GM12878 (cell line): ENCODE data around the gene TMEM217.

Experiments used
- ATF3 ChIP-seq: IDR thresholded peaks from 2 replicates; pipeline ENCODE4 v1.6.1; 2011; ENCODE audit warnings: low read depth, mild to moderate bottlenecking, low read length, moderate library complexity, borderline replicate concordance; ENCODE audit errors: extremely low read depth
- CTCF ChIP-seq, 3 experiments: IDR thresholded peaks in 2 of 3; conservative IDR thresholded peaks in 1 of 3; 2 replicates each; pipeline ENCODE4 v1.5.1; 2011; ENCODE audit warnings: low read depth in 3 of 3, low read length in 3 of 3, mild to moderate bottlenecking in 3 of 3, control low read depth in 2 of 3, moderate library complexity in 2 of 3, inconsistent platforms in 1 of 3, mixed read lengths in 1 of 3; ENCODE audit not compliant: control insufficient read depth in 2 of 3, insufficient read depth in 1 of 3; ENCODE audit errors: extremely low read depth in 1 of 3
- EP300 ChIP-seq, 2 experiments: fragments of 150-350 bp in 1 of 2; IDR thresholded peaks; 2 replicates each; pipeline ENCODE4 v1.6.1; 2011 to 2012; ENCODE audit warnings: low read depth in 2 of 2, low read length in 2 of 2, borderline replicate concordance in 1 of 2, improper control_type of control experiment in 1 of 2, inconsistent platforms in 1 of 2; ENCODE audit not compliant: control insufficient read depth in 1 of 2
- IKZF1 ChIP-seq: fragments of 450-650 bp; conservative IDR thresholded peaks from 2 replicates; pipeline ENCODE4 v1.6.1; 2017; ENCODE audit warnings: antibody characterized with exemption, mild to moderate bottlenecking
- POLR2AphosphoS5 ChIP-seq: IDR thresholded peaks from 2 replicates; pipeline ENCODE4 v1.6.1; 2011; ENCODE audit warnings: mild to moderate bottlenecking, low read length, inconsistent platforms
- SRF ChIP-seq, 2 experiments: IDR thresholded peaks; 2 replicates each; pipeline ENCODE4 v1.6.1; 2011; ENCODE audit warnings: low read depth in 2 of 2, low read length in 2 of 2, mild to moderate bottlenecking in 1 of 2, moderate library complexity in 1 of 2
- TBL1XR1 ChIP-seq: IDR thresholded peaks from 2 replicates; pipeline ENCODE4 v1.6.1; 2012; ENCODE audit warnings: low read depth, low read length, improper control_type of control experiment
- USF1 ChIP-seq: IDR thresholded peaks from 2 replicates; pipeline ENCODE4 v1.6.1; 2011; ENCODE audit warnings: borderline replicate concordance, low read depth, mild to moderate bottlenecking, moderate library complexity, mixed read lengths, low read length; ENCODE audit not compliant: insufficient read depth; ENCODE audit errors: extremely low read length
- ZSCAN29 ChIP-seq: fragments of 450-650 bp; IDR thresholded peaks from 2 replicates; pipeline ENCODE4 v1.6.1; 2017; ENCODE audit warnings: mild to moderate bottlenecking, moderate library complexity

GRCh38 chr6:37251211-37251780 lies 6.6 kb downstream of the TMEM217 start:
- TF ChIP-seq POLR2AphosphoS5 (no peak), ATF3 (no peak), USF1 (no peak), CTCF (IDR thresholded peaks at IDR 0.05 in 2 of 3, conservative IDR thresholded peaks at IDR 0.05 in 1 of 3; ENCODE audit: control insufficient read depth in 2 of 3, extremely low read depth in 1 of 3, insufficient read depth in 1 of 3, low read depth in 3 of 3, low read length in 3 of 3) (no peak), TBL1XR1 (no peak), ZSCAN29 (no peak), IKZF1 (no peak), EP300 (IDR thresholded peaks at IDR 0.05; ENCODE audit: borderline replicate concordance in 1 of 2, control insufficient read depth in 1 of 2, low read depth in 2 of 2, low read length in 2 of 2) (no peak), SRF (IDR thresholded peaks at IDR 0.05; ENCODE audit: low read depth in 2 of 2, low read length in 2 of 2) (no peak)
